Measurements from ENCODE around the gene YJEFN3. TPM values are rescaled to one million over a fixed set of nuclear protein-coding genes. Genes with fewer than 3 reads are reported as not detected.

Gene YJEFN3
- total RNA-seq, 4 donors from 2014 or later: 0.45 to 1.4 (median 0.96) TPM

- peaks cover 3% of the 10 kb centered on the region for H3K27me3 ChIP-seq
- H3K36me3 ChIP-seq: no peaks in the 10 kb centered on the region
- TF ChIP-seq EP300 (IDR thresholded peaks at IDR 0.05) (no peak), CTCF (IDR thresholded peaks at IDR 0.05) (no peak), POLR2AphosphoS5 (IDR thresholded peaks at IDR 0.05) (no peak), POLR2A (IDR thresholded peaks at IDR 0.05) (no peak)
- H3K27ac ChIP-seq: no peak overlapping the region
- no peak overlapping the region for H3K4me3 ChIP-seq
- ATAC-seq: no peak
- no peaks in the 10 kb centered on the region for H3K4me1 ChIP-seq
- WGBS, 2 donors (ENCODE audit: low coverage in 1 of 2): 83 to 93% methylated on average over 3 of the region's 6 CpGs
- no peaks in the 10 kb centered on the region for H3K9me3 ChIP-seq
Measured at GRCh38 chr19:19584356-19584755, 55.6 kb downstream of the YJEFN3 start.

Other genes starting within 250 kb of the YJEFN3 start
- gene SUGP1, start 208.4 kb upstream of the YJEFN3 start, total RNA-seq: 10 to 100 TPM; 28.4 to 37.6 (median 32.3) TPM
- gene MAU2, start 208.1 kb upstream of the YJEFN3 start, total RNA-seq: 10 to 100 TPM; 17.9 to 46.5 (median 39.0) TPM
- gene GATAD2A, start 123.2 kb upstream of the YJEFN3 start, total RNA-seq: 10 to 100 TPM; 30.9 to 69.0 (median 36.6) TPM
- 1 to 10 TPM in 2 of 4 donors, under 1 TPM in 2; 0.40 to 3.3 (median 0.92) TPM for gene TSSK6, start 13.4 kb upstream of the YJEFN3 start, total RNA-seq
- gene NDUFA13, start 12.7 kb upstream of the YJEFN3 start, total RNA-seq: 100 to 1,000 TPM in 1 of 4 donors, 10 to 100 TPM in 3; 41.6 to 113 (median 71.4) TPM
- under 1 TPM in 2 of 4 donors, not detected in 2; 0.19 to 0.27 TPM for gene CILP2, start 9.4 kb downstream of the YJEFN3 start, total RNA-seq
- 1 to 10 TPM in 1 of 4 donors, under 1 TPM in 3; 0.42 to 4.5 (median 0.68) TPM for gene PBX4, start 89.8 kb downstream of the YJEFN3 start, total RNA-seq
- 1 to 10 TPM in 3 of 4 donors, under 1 TPM in 1; 0.78 to 3.5 (median 2.3) TPM for gene LPAR2, start 99.3 kb downstream of the YJEFN3 start, total RNA-seq
- 10 to 100 TPM in 1 of 4 donors, 1 to 10 TPM in 3; 7.7 to 11.2 (median 8.0) TPM for gene GMIP, start 114.7 kb downstream of the YJEFN3 start, total RNA-seq
- 100 to 1,000 TPM in 1 of 4 donors, 10 to 100 TPM in 3; 65.6 to 142 (median 92.3) TPM for gene ATP13A1, start 134.8 kb downstream of the YJEFN3 start, total RNA-seq
- gene ZNF101, start 139.9 kb downstream of the YJEFN3 start, total RNA-seq: 1 to 10 TPM; 2.5 to 7.6 (median 4.4) TPM
- gene ZNF14, start 204.2 kb downstream of the YJEFN3 start, total RNA-seq: 10 to 100 TPM in 2 of 4 donors, 1 to 10 TPM in 2; 7.4 to 11.4 (median 9.6) TPM

Measured in gastroesophageal sphincter (tissue), 4 donors.